ENCODE results near the gene RAPGEF5. TPM values are rescaled to one million over a fixed set of nuclear protein-coding genes. Genes with fewer than 3 reads are reported as not detected.

RAPGEF5 gene
- total RNA-seq, 2 donors from 2014 or later = 16.7 to 23.2 TPM

GRCh38 chr7:22200777-22201176 lies 156.2 kb downstream of the RAPGEF5 start:
- H3K27ac Mint-ChIP-seq = no peak overlapping the region
- H3K9me3 Mint-ChIP-seq = no peaks in the 10 kb centered on the region
- no peak for DNase-seq
- H3K4me3 Mint-ChIP-seq = no peak overlapping the region
- Histone ChIP-seq H3K27me3 (ENCODE audit: control insufficient read depth, insufficient read depth, low read length, poor library complexity, severe bottlenecking) (no peaks in the 10 kb centered on the region), H3K36me3 (ENCODE audit: control insufficient read depth, insufficient read depth, low read length) (peaks cover 7% of the 10 kb centered on the region), H3K4me3 (ENCODE audit: low read length) (no peak overlapping the region), H3K9me3 (ENCODE audit: control insufficient read depth, low read length) (no peaks in the 10 kb centered on the region), H3K27ac (ENCODE audit: low read depth, low read length) (no peak overlapping the region), H3K9ac (ENCODE audit: extremely low read depth, low read length, poor library complexity, severe bottlenecking) (no peak overlapping the region), H3K4me1 (ENCODE audit: control insufficient read depth, insufficient read depth, low read length) (no peaks in the 10 kb centered on the region)
- no peak for TF ChIP-seq CTCF (conservative IDR thresholded peaks at IDR 0.05)
- H3K4me1 Mint-ChIP-seq = peaks cover 8% of the 10 kb centered on the region
- H3K36me3 Mint-ChIP-seq (ENCODE audit: low read depth) = no peaks in the 10 kb centered on the region
- peaks cover 1% of the 10 kb centered on the region for H3K27me3 Mint-ChIP-seq (ENCODE audit: insufficient read depth)

GRCh38 chr7:22200238-22200637 lies 156.7 kb downstream of the RAPGEF5 start:
- 90 to 91% methylated on average over 2 to 4 of the region's 4 CpGs for WGBS, 2 experiments (ENCODE audit: insufficient coverage in 1 of 2, insufficient read length in 1 of 2)
- no peaks in the 10 kb centered on the region for H3K4me1 ChIP-seq (ENCODE audit: control insufficient read depth, insufficient read depth, low read length)
- Mint-ChIP-seq H3K27me3 (ENCODE audit: insufficient read depth) (peaks cover 1% of the 10 kb centered on the region), H3K4me3 (no peak overlapping the region), H3K36me3 (ENCODE audit: low read depth) (no peaks in the 10 kb centered on the region), H3K4me1 (peaks cover 14% of the 10 kb centered on the region), H3K27ac (no peak overlapping the region), H3K9me3 (no peaks in the 10 kb centered on the region)
- no peaks in the 10 kb centered on the region for H3K9me3 ChIP-seq (ENCODE audit: control insufficient read depth, low read length)
- no peak overlapping the region for H3K27ac ChIP-seq (ENCODE audit: low read depth, low read length)
- no peak for DNase-seq
- TF ChIP-seq CTCF (conservative IDR thresholded peaks at IDR 0.05) = no peak
- H3K4me3 ChIP-seq (ENCODE audit: low read length) = no peak overlapping the region
- no peaks in the 10 kb centered on the region for H3K27me3 ChIP-seq (ENCODE audit: control insufficient read depth, insufficient read depth, low read length, poor library complexity, severe bottlenecking)
- H3K36me3 ChIP-seq (ENCODE audit: control insufficient read depth, insufficient read depth, low read length) = peaks cover 7% of the 10 kb centered on the region
- no peak overlapping the region for H3K9ac ChIP-seq (ENCODE audit: extremely low read depth, low read length, poor library complexity, severe bottlenecking)

GRCh38 chr7:22197376-22197775 lies 159.6 kb downstream of the RAPGEF5 start:
- Histone ChIP-seq H3K4me1 (ENCODE audit: control insufficient read depth, insufficient read depth, low read length) (peaks cover 11% of the 10 kb centered on the region), H3K9me3 (ENCODE audit: control insufficient read depth, low read length) (no peaks in the 10 kb centered on the region), H3K36me3 (ENCODE audit: control insufficient read depth, insufficient read depth, low read length) (no peaks in the 10 kb centered on the region), H3K4me3 (ENCODE audit: low read length) (no peak overlapping the region), H3K27ac (ENCODE audit: low read depth, low read length) (no peak overlapping the region), H3K9ac (ENCODE audit: extremely low read depth, low read length, poor library complexity, severe bottlenecking) (no peak overlapping the region), H3K27me3 (ENCODE audit: control insufficient read depth, insufficient read depth, low read length, poor library complexity, severe bottlenecking) (no peaks in the 10 kb centered on the region)
- H3K9me3 Mint-ChIP-seq = no peaks in the 10 kb centered on the region
- H3K4me1 Mint-ChIP-seq = peaks cover 38% of the 10 kb centered on the region
- WGBS, 2 experiments (ENCODE audit: insufficient coverage in 1 of 2, insufficient read length in 1 of 2) = 92% methylated on average over 3 of the region's 3 CpGs
- no peaks in the 10 kb centered on the region for H3K36me3 Mint-ChIP-seq (ENCODE audit: low read depth)
- peaks cover 7% of the 10 kb centered on the region for H3K27me3 Mint-ChIP-seq (ENCODE audit: insufficient read depth)
- no peak for DNase-seq
- no peak overlapping the region for H3K27ac Mint-ChIP-seq
- H3K4me3 Mint-ChIP-seq = no peak overlapping the region
- TF ChIP-seq CTCF (conservative IDR thresholded peaks at IDR 0.05) = no peak
